ENCODE measurements around the gene GNAQ.

The GNAQ gene

DNA sequence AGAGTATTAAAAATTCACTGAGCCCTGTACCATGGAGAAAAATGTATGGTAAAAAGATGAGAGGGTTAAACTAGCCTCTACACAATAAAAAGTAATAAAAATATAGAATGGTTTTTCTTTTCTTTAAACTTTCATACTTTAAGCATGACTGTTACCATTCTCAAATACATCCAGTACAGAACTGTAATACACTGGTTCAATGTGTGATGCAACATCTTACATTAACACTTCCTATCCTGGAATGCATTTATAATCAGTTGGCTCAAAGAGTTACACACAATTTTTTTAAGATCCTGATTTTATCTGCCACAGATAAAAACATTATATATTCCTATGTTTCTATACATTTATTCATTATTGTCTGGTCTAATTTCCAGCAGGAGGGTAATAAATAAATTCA is 4.7 kb downstream of the GNAQ start:
- TF ChIP-seq, protein P1, sequence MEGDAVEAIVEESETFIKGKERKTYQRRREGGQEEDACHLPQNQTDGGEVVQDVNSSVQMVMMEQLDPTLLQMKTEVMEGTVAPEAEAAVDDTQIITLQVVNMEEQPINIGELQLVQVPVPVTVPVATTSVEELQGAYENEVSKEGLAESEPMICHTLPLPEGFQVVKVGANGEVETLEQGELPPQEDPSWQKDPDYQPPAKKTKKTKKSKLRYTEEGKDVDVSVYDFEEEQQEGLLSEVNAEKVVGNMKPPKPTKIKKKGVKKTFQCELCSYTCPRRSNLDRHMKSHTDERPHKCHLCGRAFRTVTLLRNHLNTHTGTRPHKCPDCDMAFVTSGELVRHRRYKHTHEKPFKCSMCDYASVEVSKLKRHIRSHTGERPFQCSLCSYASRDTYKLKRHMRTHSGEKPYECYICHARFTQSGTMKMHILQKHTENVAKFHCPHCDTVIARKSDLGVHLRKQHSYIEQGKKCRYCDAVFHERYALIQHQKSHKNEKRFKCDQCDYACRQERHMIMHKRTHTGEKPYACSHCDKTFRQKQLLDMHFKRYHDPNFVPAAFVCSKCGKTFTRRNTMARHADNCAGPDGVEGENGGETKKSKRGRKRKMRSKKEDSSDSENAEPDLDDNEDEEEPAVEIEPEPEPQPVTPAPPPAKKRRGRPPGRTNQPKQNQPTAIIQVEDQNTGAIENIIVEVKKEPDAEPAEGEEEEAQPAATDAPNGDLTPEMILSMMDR (IDR thresholded peaks at IDR 0.05), result no peak
- no peak for DNase-seq (ENCODE audit: low spot score)
- Histone ChIP-seq H3K27ac (no peak overlapping the region), H3K4me3 (peak overlapping the region; percentile 12)

DNA sequence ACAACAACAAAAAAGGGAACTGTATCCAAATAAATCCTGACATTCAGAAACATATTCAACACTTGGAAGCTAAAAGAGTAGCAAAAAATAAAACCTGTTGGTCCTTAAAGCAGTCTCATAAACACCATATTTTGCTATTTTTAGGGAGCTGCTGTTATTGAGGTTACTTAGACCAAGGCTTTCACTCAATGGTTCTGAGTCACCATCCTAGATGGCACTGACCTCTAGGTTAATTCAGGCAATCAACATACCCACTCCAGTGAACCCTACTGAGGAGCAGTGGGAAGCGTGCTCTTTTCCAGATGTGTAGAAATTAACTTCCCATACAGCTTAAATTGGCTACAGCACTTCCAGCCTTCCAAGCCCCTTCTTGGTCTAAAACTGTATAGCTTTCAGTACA is 5.2 kb downstream of the GNAQ start:
- Histone ChIP-seq H3K4me3 (peak overlapping the region; percentile 12), H3K27ac (no peak overlapping the region)
- TF ChIP-seq, protein P1 (IDR thresholded peaks at IDR 0.05), result no peak
- no peak for DNase-seq (ENCODE audit: low spot score)

DNA sequence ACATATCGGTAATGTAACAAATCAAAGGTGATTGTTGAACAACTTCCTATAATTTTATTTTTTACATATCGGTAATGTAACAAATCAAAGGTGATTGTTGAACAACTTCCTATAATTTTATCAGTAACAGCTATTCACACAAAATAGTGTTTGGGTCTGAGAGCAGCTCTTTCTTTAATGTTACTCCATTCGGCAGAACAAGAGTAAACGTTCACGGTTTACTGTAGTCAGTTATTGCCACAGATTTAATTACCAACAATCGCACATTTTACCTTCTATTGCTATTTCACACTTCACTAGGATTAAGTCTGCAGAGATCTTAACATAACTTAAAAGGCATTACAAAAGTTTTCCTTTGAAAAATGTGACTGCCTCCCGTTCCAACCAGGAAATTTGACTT is 6.4 kb downstream of the GNAQ start:
- no peak for DNase-seq (ENCODE audit: low spot score)
- Histone ChIP-seq H3K27ac (no peak overlapping the region), H3K4me3 (no peak overlapping the region)

GRCh38 chr9:78023003-78023741 is 8.4 kb downstream of the GNAQ start:
- DNase-seq (ENCODE audit: low spot score), result no peak
- TF ChIP-seq, protein P1 (IDR thresholded peaks at IDR 0.05), result no peak
- peak overlapping the region in 1 of 2 donors; percentile 72 for H3K27ac ChIP-seq
- peak overlapping the region; percentile 18 for H3K4me3 ChIP-seq

More for the DNA sequence above, 6.4 kb downstream of the GNAQ start:
- TF ChIP-seq, protein P1 (IDR thresholded peaks at IDR 0.05), result no peak

DNA sequence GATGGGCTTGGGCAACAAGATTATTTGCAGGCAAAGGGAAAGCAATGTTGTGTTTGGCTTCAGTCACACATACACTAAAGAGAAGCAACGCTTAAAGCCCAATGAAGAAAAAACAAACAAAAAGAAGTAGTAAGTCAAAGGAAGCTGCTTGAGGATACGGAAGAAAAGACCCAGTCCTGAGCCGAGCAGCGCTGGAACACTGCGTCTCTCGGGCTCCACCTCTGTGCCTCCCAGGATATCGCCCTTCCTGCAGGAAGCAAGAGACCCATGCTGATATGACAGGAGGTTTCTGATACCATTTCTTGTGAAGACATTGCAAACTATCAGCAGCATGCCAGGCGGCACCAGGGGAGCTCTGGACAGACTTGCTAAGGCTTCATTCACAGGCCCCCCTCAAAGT is 9.9 kb downstream of the GNAQ start:
- Histone ChIP-seq H3K27ac (peak overlapping the region in 1 of 2 donors; percentile 33), H3K4me3 (peak overlapping the region; percentile 33)
- DNase-seq (ENCODE audit: low spot score), result no peak
- TF ChIP-seq, protein P1 (IDR thresholded peaks at IDR 0.05), result no peak

GRCh38 chr9:78017190-78017693 is 14.4 kb downstream of the GNAQ start:
- Histone ChIP-seq H3K27ac (no peak overlapping the region), H3K4me3 (no peak overlapping the region)
- TF ChIP-seq, protein P1 (IDR thresholded peaks at IDR 0.05), result no peak
- no peak for DNase-seq (ENCODE audit: low spot score)

DNA sequence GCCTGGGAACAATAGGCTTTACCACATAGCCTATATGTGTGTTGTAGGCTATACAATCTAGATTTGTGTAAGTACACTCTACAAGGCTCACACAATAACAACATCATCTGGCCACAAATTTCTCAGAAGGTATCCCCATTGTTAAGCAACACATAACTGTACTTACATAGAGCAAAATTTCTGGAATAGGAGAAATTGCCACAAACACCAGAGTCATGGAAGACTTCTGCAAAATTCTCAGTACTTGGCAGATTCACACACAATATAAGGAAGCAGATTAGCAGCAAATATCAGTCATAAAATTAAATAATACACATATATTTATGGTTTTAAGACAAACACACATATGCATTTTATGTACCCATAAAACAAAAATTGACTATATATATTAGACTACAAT is 16.4 kb downstream of the GNAQ start:
- Histone ChIP-seq H3K4me3 (no peak overlapping the region), H3K27ac (no peak overlapping the region)
- DNase-seq (ENCODE audit: low spot score), result no peak
- TF ChIP-seq, protein P1 (IDR thresholded peaks at IDR 0.05), result no peak
